HT1080 (cell line): ENCODE results near the gene ZNF524. TPM values are rescaled to one million over a fixed set of nuclear protein-coding genes. Genes with fewer than 3 reads are reported as not detected.

Experiments used
- total RNA-seq: library from RNA; depleted of rRNA; stranded (reverse); fragments of >200 nt; shearing (Covaris generic); gene quantifications from 2 replicates; pipeline ENCODE4 v1.2.3, GENCODE V29; 2014; rRNA removed

The ZNF524 gene
- total RNA-seq, 1 experiment from 2014 or later = 26.2 TPM

Other genes starting within 250 kb of the ZNF524 start
- not detected in 2 replicates for gene COX6B2, start 245.6 kb upstream of the ZNF524 start, total RNA-seq
- not detected in 2 replicates for gene GARIN5B, start 237.0 kb upstream of the ZNF524 start, total RNA-seq
- gene IL11, start 229.8 kb upstream of the ZNF524 start, total RNA-seq = 52.7 and 56.0 TPM in 2 replicates
- not detected in 2 replicates for gene TMEM190, start 223.5 kb upstream of the ZNF524 start, total RNA-seq
- gene TMEM238, start 216.0 kb upstream of the ZNF524 start, total RNA-seq = 1.1 and 1.3 TPM in 2 replicates
- gene RPL28, start 214.4 kb upstream of the ZNF524 start, total RNA-seq = 733 and 1,703 TPM in 2 replicates
- gene UBE2S, start 192.5 kb upstream of the ZNF524 start, total RNA-seq = 646 and 1,047 TPM in 2 replicates
- not detected in 2 replicates for gene SHISA7, start 157.0 kb upstream of the ZNF524 start, total RNA-seq
- 82.1 and 89.8 TPM in 2 replicates for gene ISOC2, start 138.6 kb upstream of the ZNF524 start, total RNA-seq
- gene C19orf85, start 135.5 kb upstream of the ZNF524 start, total RNA-seq = 0.10 TPM in 1 of 2 replicates, not detected in the other
- 2.4 and 4.6 TPM in 2 replicates for gene ZNF628, start 123.7 kb upstream of the ZNF524 start, total RNA-seq
- 27.4 and 31.7 TPM in 2 replicates for gene NAT14, start 115.1 kb upstream of the ZNF524 start, total RNA-seq
- 0.05 and 0.07 TPM in 2 replicates for gene SSC5D, start 111.9 kb upstream of the ZNF524 start, total RNA-seq
- gene SBK2, start 63.2 kb upstream of the ZNF524 start, total RNA-seq = not detected in 2 replicates
- not detected in 2 replicates for gene SBK3, start 54.7 kb upstream of the ZNF524 start, total RNA-seq
- 8.2 and 8.3 TPM in 2 replicates for gene ZNF579, start 19.4 kb upstream of the ZNF524 start, total RNA-seq
- 6.0 and 10.0 TPM in 2 replicates for gene FIZ1, start 771 bp upstream of the ZNF524 start, total RNA-seq
- 2.2 and 3.8 TPM in 2 replicates for gene ZNF865, start 5.4 kb downstream of the ZNF524 start, total RNA-seq
- gene ZNF784, start 24.3 kb downstream of the ZNF524 start, total RNA-seq = 4.1 and 6.1 TPM in 2 replicates
- 16.5 and 55.3 TPM in 2 replicates for gene ZNF580, start 40.7 kb downstream of the ZNF524 start, total RNA-seq
- 23.7 and 29.5 TPM in 2 replicates for gene ZNF581, start 43.4 kb downstream of the ZNF524 start, total RNA-seq
- 14.0 and 17.6 TPM in 2 replicates for gene CCDC106, start 47.9 kb downstream of the ZNF524 start, total RNA-seq
- 334 and 352 TPM in 2 replicates for gene U2AF2, start 54.7 kb downstream of the ZNF524 start, total RNA-seq
- 97.4 and 122 TPM in 2 replicates for gene EPN1, start 74.9 kb downstream of the ZNF524 start, total RNA-seq
- not detected in 2 replicates for gene NLRP9, start 138.1 kb downstream of the ZNF524 start, total RNA-seq
- gene RFPL4A, start 158.8 kb downstream of the ZNF524 start, total RNA-seq = 0.13 and 0.18 TPM in 2 replicates
- not detected in 2 replicates for gene RFPL4AL1, start 168.8 kb downstream of the ZNF524 start, total RNA-seq
- gene NLRP11, start 231.7 kb downstream of the ZNF524 start, total RNA-seq = 0.03 and 0.13 TPM in 2 replicates
- gene NLRP4, start 236.3 kb downstream of the ZNF524 start, total RNA-seq = not detected in 2 replicates